GM21723 (cell line): ENCODE results near the gene KCNN3.

Source experiments
- ATAC-seq: cut with Tn5 transposase; IDR thresholded peaks from one replicate; pipeline ENCODE4 v1.9.1; 2021; ENCODE audit warnings: mild to moderate bottlenecking, moderate library complexity; ENCODE audit not compliant: unreplicated experiment

KCNN3 gene

GRCh38 chr1:154880671-154881070, 10.6 kb upstream of the KCNN3 start:
- no peak for ATAC-seq

- no peak for ATAC-seq
These were observed 8.9 kb upstream of the KCNN3 start for GRCh38 chr1:154879038-154879421.

GRCh38 chr1:154878371-154879037, 8.4 kb upstream of the KCNN3 start:
- no peak for ATAC-seq

GRCh38 chr1:154877370-154877974, 7.4 kb upstream of the KCNN3 start:
- no peak for ATAC-seq

- ATAC-seq: no peak
These were observed 6.8 kb upstream of the KCNN3 start for GRCh38 chr1:154876842-154877369.

GRCh38 chr1:154874465-154874864, 4.4 kb upstream of the KCNN3 start:
- no peak for ATAC-seq

GRCh38 chr1:154873321-154873950, 3.4 kb upstream of the KCNN3 start:
- no peak for ATAC-seq

- no peak for ATAC-seq
These were observed 1.3 kb upstream of the KCNN3 start for GRCh38 chr1:154871374-154871773.

- ATAC-seq: no peak
These were observed 653 bp upstream of the KCNN3 start for GRCh38 chr1:154870734-154871133.

- ATAC-seq: peak; percentile 1
These were observed 548 bp downstream of the KCNN3 start for GRCh38 chr1:154869351-154870114.

GRCh38 chr1:154867841-154868605, 2.1 kb downstream of the KCNN3 start:
- no peak for ATAC-seq

- no peak for ATAC-seq
These were observed 2.8 kb downstream of the KCNN3 start for GRCh38 chr1:154867064-154867825.

- ATAC-seq: no peak
These were observed 3.6 kb downstream of the KCNN3 start for GRCh38 chr1:154866257-154867063.

- no peak for ATAC-seq
These were observed 4.4 kb downstream of the KCNN3 start for GRCh38 chr1:154865442-154866256.

- ATAC-seq: no peak
These were observed 5.7 kb downstream of the KCNN3 start for GRCh38 chr1:154864189-154864975.

- no peak for ATAC-seq
These were observed 6.5 kb downstream of the KCNN3 start for GRCh38 chr1:154863315-154864174.
